Neutrophil (primary cell): ENCODE data around the gene LAMC1.

Source experiments
- H3K27ac ChIP-seq: fragments of 200-600 bp; sonication (generic); 2 replicates; pipeline ENCODE4 v1.5.1; 2016; ENCODE audit warnings: mild to moderate bottlenecking, moderate library complexity
- H3K27me3 ChIP-seq: fragments of 200-600 bp; sonication (generic); 2 replicates; pipeline ENCODE4 v1.6.0; 2016; ENCODE audit warnings: mild to moderate bottlenecking
- H3K36me3 ChIP-seq: fragments of 200-600 bp; sonication (generic); 2 replicates; pipeline ENCODE4 v1.5.1; 2017
- H3K4me1 ChIP-seq, 2 experiments: fragments of 200-600 bp in 1 of 2; sonication (generic) in 1 of 2; 1 replicate in 1 of 2; 2 replicates in 1 of 2; pipeline versions ENCODE4 v1.5.1 to v1.6.1; 2013 to 2016; ENCODE audit warnings: low read depth in 1 of 2, low read length in 1 of 2, mild to moderate bottlenecking in 1 of 2, moderate library complexity in 1 of 2; ENCODE audit not compliant: control insufficient read depth in 1 of 2, insufficient read depth in 1 of 2
- H3K4me3 ChIP-seq, 2 experiments: fragments of 200-600 bp in 1 of 2; sonication (generic) in 1 of 2; 1 replicate in 1 of 2; 2 replicates in 1 of 2; pipeline ENCODE4 v1.5.1; 2013 to 2016; ENCODE audit warnings: low read depth in 1 of 2, low read length in 1 of 2, mild to moderate bottlenecking in 1 of 2, moderate library complexity in 1 of 2
- H3K9me3 ChIP-seq: fragments of 200-600 bp; sonication (generic); 2 replicates; pipeline ENCODE4 v1.5.1; 2016
- CTCF ChIP-seq: fragments of 200-600 bp; sonication (generic); IDR thresholded peaks from 2 replicates; pipeline ENCODE4 v1.5.1; 2016; ENCODE audit warnings: antibody characterized with exemption

Gene LAMC1

GRCh38 chr1:183101841-183102276 lies 78.6 kb downstream of the LAMC1 start:
- Histone ChIP-seq H3K36me3 (no peaks in the 10 kb centered on the region), H3K4me1 (peaks cover 12 to 13% of the 10 kb centered on the region in 2 experiments), H3K4me3 (no peak overlapping the region), H3K27ac (no peak overlapping the region), H3K27me3 (no peaks in the 10 kb centered on the region), H3K9me3 (no peaks in the 10 kb centered on the region)
- no peak for TF ChIP-seq CTCF

- no peaks in the 10 kb centered on the region for H3K36me3 ChIP-seq
These were observed 79.9 kb downstream of the LAMC1 start for GRCh38 chr1:183103147-183103546.

GRCh38 chr1:183103577-183103976 lies 80.4 kb downstream of the LAMC1 start:
- Histone ChIP-seq H3K36me3 (no peaks in the 10 kb centered on the region), H3K9me3 (no peaks in the 10 kb centered on the region), H3K27me3 (no peaks in the 10 kb centered on the region), H3K4me1 (peaks cover 12 to 13% of the 10 kb centered on the region in 2 experiments), H3K4me3 (no peak overlapping the region), H3K27ac (no peak overlapping the region)
- no peak for TF ChIP-seq CTCF

More at GRCh38 chr1:183103147-183103546, 79.9 kb downstream of the LAMC1 start:
- no peaks in the 10 kb centered on the region for H3K27me3 ChIP-seq
- H3K4me3 ChIP-seq, result no peak overlapping the region
- H3K27ac ChIP-seq, result no peak overlapping the region
- no peaks in the 10 kb centered on the region for H3K9me3 ChIP-seq
- no peak for TF ChIP-seq CTCF
- H3K4me1 ChIP-seq, result peaks cover 12 to 13% of the 10 kb centered on the region in 2 experiments

GRCh38 chr1:183105449-183105848 lies 82.2 kb downstream of the LAMC1 start:
- TF ChIP-seq CTCF, result no peak
- Histone ChIP-seq H3K36me3 (no peaks in the 10 kb centered on the region), H3K9me3 (no peaks in the 10 kb centered on the region), H3K27me3 (no peaks in the 10 kb centered on the region), H3K4me3 (no peak overlapping the region), H3K4me1 (peaks cover 12 to 13% of the 10 kb centered on the region in 2 experiments), H3K27ac (peak overlapping the region; percentile 36)

GRCh38 chr1:183106166-183106565 lies 82.9 kb downstream of the LAMC1 start:
- H3K36me3 ChIP-seq, result no peaks in the 10 kb centered on the region
- peaks cover 12 to 13% of the 10 kb centered on the region in 2 experiments for H3K4me1 ChIP-seq
- H3K4me3 ChIP-seq, result no peak overlapping the region
- H3K9me3 ChIP-seq, result no peaks in the 10 kb centered on the region
- no peak overlapping the region for H3K27ac ChIP-seq
- no peak for TF ChIP-seq CTCF
- no peaks in the 10 kb centered on the region for H3K27me3 ChIP-seq

- no peak overlapping the region for H3K4me3 ChIP-seq
- peaks cover 12 to 13% of the 10 kb centered on the region in 2 experiments for H3K4me1 ChIP-seq
- H3K27me3 ChIP-seq, result no peaks in the 10 kb centered on the region
- no peaks in the 10 kb centered on the region for H3K36me3 ChIP-seq
- no peak overlapping the region for H3K27ac ChIP-seq
- TF ChIP-seq CTCF, result no peak
- no peaks in the 10 kb centered on the region for H3K9me3 ChIP-seq
These were observed 83.5 kb downstream of the LAMC1 start for GRCh38 chr1:183106746-183107145.
